Stimulated activated CD4-positive, alpha-beta T cell treated with anti-CD3 and anti-CD28 coated beads, Interleukin-1b, Interleukin-23, amount 100 ng/mL, for 24 hours (primary cell): ENCODE data around the gene SLC22A5.
"Not testable (repeated sequence)": the region's sequence is repeated elsewhere in the genome, so short reads cannot be mapped to it uniquely, and the experiment has no call there.

Experiments used
- DNase-seq, 4 experiments: peaks; one replicate each; pipeline ENCODE4 v3.0.0-alpha.2; 2020; ENCODE audit warnings: low read depth in 4 of 4, low spot score in 1 of 4

SLC22A5 gene

DNA sequence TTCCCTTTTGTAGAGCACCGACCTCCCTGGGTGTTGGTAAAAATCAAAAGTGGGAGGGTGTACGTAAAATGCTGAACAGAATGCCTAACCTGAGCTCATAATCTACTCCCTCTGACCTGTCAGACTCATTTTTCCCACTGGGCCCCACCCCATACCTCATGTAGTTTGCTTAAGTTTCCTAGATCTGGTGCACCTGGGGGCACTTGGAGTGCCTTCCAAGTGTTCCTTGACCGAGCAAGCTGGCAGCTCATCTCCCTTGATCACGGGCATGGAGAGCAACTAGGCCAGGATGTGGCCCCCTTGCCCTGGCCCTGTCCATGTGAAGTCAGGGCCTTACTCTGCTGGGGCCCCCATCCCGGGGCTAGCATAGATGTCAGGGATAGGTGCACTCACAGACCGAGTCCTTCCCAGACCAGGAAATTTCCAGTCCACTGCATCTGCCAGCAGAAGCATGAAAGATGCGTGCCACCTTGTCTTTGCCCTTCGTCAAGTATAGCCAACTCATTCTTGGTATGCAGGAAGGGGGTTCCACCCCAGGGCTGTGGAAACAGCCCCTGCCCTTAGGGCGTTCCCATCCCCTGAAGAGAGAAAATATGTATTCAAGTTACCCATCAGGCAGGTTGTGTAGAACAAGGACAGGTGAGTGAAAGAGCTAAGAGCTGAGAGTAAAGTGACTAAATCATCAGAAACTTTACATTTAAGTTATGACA lies 41.9 kb downstream of the SLC22A5 start:
- no peak for DNase-seq

DNA sequence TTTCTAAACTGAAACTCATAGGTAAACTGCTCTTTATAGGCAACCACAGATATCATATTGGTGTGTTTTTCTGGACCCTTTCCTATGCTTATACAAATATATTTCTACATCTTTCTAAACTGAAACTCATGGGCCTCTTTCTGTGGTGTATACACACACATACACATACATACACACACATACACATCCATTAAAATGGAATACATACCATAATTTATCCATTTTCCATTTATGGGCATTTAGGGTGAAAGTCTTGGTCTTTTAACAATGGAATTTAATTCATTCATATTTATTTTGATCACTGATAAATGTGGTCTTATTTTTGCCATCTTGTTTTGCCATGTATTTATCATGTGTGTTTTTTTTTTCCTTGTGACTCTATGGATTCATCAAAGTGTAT lies 44.1 kb downstream of the SLC22A5 start:
- DNase-seq: no peak

DNA sequence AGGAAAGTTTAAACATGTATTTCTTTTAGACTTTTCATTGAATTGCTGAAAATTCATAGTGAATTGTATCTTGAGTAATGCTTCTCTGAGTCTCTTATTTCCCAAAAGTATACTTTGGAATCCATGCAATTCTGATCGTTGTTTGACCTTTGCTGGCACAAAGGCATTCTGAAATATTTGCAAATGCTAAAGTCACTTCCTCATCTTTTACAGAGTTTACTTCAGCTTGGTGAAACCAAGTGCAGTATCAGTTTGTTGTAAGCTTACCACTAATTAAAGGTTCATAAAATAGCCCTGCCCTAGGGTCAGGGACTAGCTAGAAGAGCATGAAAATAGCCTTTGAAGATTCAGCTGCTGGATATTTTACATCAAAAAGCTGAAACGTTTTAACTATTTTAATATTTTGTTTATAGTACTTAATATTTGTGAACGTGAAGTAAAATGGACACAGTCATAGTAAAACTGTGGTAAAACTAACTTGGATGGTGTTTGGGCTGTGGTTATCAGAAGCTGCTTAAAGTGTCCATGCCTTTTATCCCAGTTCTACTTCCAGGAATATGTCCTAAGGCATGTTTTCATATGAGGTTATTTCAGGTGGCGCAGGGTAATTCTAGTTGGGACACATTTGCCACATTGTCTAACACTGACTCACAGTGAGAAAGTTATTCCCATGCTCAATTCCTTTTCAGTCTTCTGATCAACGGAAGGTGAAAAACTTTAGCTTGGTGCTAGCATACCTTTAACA lies 45.3 kb downstream of the SLC22A5 start:
- DNase-seq: no peak

- not testable (repeated sequence) for DNase-seq
Observed at GRCh38 chr5:132415516-132415915, 46.0 kb downstream of the SLC22A5 start.

GRCh38 chr5:132416306-132417009 lies 46.9 kb downstream of the SLC22A5 start:
- DNase-seq: no peak

- no peak for DNase-seq
Observed at GRCh38 chr5:132417010-132417439, 47.5 kb downstream of the SLC22A5 start.

DNA sequence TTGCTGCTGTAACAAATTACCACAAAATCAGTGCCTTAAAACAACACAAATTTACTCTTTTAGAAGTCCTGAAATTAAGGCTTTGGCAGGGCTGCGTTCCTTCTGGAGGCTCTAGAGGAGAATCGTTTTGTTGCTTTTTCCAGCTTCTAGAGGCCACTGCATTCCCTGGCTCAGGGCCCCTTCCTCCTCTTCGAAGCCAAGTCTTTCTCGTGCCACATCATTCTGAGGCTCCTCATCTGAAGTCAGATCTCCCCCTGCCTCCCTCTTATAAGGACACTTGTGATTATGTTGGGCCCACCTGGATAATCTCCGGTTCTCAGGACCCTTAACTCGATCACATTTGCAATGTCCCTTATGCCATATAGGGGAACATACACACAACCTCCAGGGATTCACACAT lies 48.0 kb downstream of the SLC22A5 start:
- DNase-seq: no peak

GRCh38 chr5:132417889-132418485 lies 48.5 kb downstream of the SLC22A5 start:
- DNase-seq: no peak

DNA sequence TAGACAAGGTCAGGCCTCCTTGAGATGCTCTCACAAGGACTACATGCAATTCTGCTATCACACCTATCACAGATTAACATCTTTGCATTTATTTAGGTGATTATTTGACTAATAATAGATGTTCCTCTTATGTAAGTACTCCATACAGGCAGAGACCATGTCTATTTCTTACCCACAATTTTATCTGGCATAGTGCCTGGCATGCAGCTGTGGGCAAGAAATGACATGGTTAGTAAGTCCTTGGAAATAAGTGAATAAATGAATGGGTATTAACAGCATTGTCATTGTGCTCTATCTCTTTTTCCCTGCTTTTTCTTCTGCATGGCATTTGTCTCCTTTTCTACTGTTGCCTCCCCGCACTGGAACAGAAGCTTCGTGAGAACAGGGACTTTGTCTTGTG lies 49.4 kb downstream of the SLC22A5 start:
- DNase-seq: no peak

DNA sequence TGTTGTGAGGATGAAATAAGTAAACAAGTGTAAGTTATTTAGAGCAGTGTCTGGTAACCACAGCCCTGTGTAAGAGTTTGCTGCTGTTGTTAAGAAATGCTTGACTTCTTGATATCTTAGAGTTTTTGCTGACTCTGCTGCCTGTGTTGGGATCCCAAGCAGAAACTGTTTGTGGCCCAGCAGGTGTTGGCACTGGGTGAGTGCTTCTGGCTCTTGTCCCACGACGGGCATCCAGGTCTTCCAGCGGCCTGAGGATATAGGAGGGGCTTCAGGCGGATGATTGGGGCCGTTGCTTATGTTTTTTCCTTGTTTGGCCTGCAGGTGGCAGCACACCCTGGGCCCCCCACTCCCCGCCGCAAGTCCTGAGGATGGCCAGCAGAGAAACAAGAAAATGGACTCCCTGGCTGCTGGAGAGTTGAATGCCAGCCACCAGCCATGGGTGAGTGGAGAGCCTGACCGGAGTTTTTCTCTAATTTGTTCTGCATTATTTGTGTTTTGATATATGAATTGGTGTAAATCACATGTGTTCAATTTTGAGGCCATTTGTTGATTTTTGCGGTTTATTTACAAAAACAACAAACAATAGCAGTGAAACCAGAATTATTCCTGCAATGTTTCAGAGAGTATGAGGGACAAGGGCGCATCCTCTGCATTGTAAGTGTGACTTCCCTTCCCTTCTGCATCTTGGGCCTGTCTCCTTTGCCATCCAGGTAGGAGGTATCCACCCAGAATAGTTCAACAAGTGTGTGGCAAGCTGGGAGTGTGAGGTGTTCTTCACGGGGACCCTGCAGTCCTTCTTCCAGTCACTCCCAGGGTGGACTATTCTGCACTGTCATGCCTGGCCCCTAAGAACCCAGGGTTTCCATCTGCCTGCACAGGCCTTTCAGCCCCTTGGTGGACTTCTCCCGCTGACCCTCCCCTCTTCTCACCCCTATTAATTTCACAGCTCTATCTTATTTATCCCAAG lies 50.3 kb downstream of the SLC22A5 start:
- DNase-seq: peak in 1 of 4 experiments; percentile 45

DNA sequence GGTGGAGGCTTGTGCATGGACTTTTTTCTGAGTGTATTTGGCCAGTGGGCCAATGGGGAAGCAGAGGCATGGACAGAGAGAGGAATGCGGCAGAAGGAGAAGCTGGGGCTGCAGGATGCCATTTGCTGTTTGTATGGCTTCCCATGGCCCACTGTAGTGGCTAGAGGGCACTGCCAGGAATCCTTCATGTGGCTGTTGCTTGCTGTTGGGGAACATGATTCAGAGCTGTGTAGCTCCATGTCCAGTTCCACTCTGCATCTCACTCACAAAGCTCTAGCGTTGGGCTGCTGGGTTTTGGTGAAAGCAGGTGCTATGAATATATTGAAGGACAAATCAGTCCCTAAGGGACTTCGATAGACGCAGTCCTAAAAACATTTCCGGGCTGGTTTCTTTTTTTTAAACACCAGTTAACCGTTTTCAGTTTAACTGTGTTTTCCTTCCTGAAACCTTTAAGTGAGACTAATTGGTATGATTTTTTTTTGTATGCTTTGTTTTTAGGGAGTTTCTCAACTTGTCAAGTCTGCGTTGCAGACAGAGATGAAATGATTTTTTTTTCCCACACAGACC lies 51.3 kb downstream of the SLC22A5 start:
- no peak for DNase-seq

GRCh38 chr5:132421462-132421861 lies 52.0 kb downstream of the SLC22A5 start:
- DNase-seq: no peak

- DNase-seq: no peak
Observed at GRCh38 chr5:132422720-132423437, 53.4 kb downstream of the SLC22A5 start.

- DNase-seq: no peak
Observed at GRCh38 chr5:132423438-132423898, 54.0 kb downstream of the SLC22A5 start.

DNA sequence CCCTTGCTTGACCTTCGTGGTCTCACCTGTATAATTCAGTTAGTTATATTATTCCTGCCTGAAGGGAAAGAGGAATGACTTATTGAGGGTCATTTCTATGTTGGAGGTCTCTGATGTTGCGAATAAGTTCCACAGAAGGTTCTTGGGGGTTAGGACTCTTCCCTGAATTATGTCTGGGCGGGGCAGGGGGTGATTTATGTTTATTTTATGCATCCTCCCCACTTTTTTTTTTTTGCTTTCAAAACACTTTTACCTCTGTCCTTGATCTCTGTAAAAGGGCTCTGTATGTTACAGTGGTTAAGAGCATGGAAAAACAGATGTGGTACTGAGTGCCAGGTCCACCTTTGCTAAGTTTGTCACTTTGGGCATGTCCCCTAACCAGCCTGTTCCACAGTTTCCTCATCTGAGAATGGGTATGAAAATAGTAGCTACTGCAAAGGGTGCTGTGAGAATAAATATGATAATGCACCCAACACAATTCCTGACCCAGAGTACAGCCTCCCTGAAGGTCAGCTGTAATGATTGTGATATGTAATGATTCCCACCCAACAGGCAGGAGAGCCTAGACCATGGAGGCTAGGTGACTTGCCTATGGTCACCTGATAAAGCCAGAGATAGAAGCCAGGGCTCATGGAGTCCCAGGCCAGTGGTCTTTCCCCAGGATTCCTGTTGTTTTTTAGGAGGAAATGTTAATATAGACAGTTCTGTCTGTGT lies 54.8 kb downstream of the SLC22A5 start:
- no peak for DNase-seq

DNA sequence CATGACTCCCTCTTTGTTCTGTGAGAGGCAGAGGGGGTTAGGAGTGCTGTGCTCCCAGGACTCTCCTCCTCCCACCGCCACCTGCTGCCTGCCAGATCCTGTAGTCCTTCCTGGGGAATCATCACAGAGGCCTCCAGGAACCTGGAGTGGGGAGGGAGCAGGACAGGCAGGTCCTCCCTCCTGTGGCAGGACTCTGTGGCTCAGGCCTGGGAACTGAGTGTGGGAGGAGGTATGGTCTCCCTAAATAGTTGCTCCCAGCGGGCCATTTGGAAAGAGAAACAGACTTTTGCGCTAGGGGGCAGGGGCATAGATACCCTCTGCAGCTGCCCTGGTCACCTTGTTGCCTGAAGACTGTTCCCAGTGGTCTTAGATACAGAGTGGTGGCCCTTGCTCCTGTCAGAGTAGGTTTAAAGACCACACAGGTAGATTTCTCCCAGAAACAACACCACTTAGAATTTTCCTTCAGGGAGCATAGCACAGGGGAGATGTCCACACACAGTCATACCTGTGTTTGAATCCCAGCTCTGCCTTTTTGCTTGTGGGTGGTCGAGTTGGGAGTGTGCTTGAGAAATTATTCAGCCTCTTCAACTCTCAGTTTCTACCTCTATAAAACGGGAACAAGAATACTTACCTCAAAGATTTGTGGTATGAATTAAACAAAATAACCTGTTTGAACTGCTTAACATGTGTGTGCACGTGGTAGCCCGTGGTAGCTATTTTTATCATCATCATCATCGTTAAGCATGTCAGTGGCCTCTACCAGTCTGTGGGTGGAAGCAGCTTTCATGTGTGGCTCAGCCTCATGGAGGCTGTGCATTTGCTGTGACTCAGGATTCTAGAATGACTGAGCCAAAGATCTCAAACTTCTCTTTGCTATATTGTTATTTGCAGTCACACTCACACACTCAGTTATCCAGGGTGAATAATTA lies 55.8 kb downstream of the SLC22A5 start:
- DNase-seq: peak in 3 of 4 experiments; percentile 49 to 62 (median 58)

DNA sequence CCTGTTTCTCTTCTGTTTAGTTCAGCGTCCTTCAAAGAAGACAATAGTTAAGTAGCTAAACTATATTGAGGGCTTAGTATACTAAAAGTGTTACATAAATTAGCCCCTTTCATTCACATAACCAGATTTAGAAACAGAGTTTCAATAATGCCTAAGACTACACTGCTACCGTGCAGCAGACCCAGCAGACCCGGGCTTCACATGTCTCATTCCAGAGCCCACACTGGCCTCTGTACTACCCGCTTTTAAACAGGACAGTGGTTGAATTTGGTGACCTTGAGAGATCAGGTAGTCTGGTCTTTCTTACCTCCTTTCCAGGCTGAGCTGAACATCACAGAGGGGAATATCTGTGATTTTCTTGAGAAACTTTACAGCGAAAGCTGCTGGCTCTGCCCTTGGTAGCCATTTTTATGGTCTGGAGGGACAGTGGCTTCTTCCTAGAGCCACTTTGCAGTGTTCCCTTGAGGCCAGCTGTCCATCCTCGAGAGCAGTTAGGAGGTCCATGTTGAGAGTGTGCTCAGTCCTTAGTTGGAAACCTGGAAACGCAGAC lies 56.5 kb downstream of the SLC22A5 start:
- DNase-seq: no peak
